Endothelial cell of umbilical vein (primary cell): ENCODE results near the gene ERBB2. TPM values are rescaled to one million over a fixed set of nuclear protein-coding genes. Genes with fewer than 3 reads are reported as not detected.

ENCODE experiments used
- BruUV-seq: library from RNA; stranded (reverse); fragments of 400-500 nt; replicated peaks from 2 replicates; lab custom pipeline; 2021; lab: Mats Ljungman, UMichigan
- CTCF ChIA-PET: fragments of 300-600, 350-600 bp; sonication (Branson Sonifier 250); formaldehyde crosslinking; loops from one replicate; lab custom pipeline; 2021; ENCODE audit warnings: antibody characterized with exemption, inconsistent platforms; lab: Charles Lee
- POLR2A ChIA-PET: fragments of 300-600, 350-600 bp; sonication (Branson Sonifier 250); formaldehyde crosslinking; loops from one replicate; lab custom pipeline; 2021; ENCODE audit warnings: antibody characterized with exemption, inconsistent platforms; lab: Charles Lee
- DNase-seq: peaks from one replicate; pipeline ENCODE4 v3.0.0-alpha.2; 2011; ENCODE audit warnings: low read depth, low spot score
- FAIRE-seq: peaks from 2 replicates; lab custom pipeline; 2011; peaks lifted over from hg19 to GRCh38; lab: Jason Lieb, UNC
- H2AFZ ChIP-seq: 2 replicates; pipeline ENCODE4 v1.6.0; 2012; ENCODE audit warnings: low read depth, low read length, control low read depth, inconsistent platforms
- H3K27ac ChIP-seq: 2 replicates; pipeline ENCODE4 v1.5.1; 2011; ENCODE audit warnings: low read depth, mild to moderate bottlenecking, control low read depth, low read length, moderate library complexity; ENCODE audit not compliant: insufficient read depth
- H3K27me3 ChIP-seq, 2 experiments: 2 replicates each; pipeline versions ENCODE4 v1.6.0 to v1.6.1; 2011; ENCODE audit warnings: low read length in 2 of 2, mixed read lengths in 1 of 2; ENCODE audit not compliant: control insufficient read depth in 2 of 2, insufficient read depth in 2 of 2
- H3K36me3 ChIP-seq, 2 experiments: 2 replicates in 1 of 2; 3 replicates in 1 of 2; pipeline ENCODE4 v1.5.1; 2011; ENCODE audit warnings: low read length in 2 of 2, mild to moderate bottlenecking in 1 of 2, moderate library complexity in 1 of 2; ENCODE audit not compliant: control insufficient read depth in 2 of 2, insufficient read depth in 2 of 2; ENCODE audit errors: extremely low read depth in 1 of 2
- H3K4me1 ChIP-seq: 3 replicates; pipeline ENCODE4 v1.5.1; 2011; ENCODE audit warnings: mild to moderate bottlenecking, low read length; ENCODE audit not compliant: control insufficient read depth, insufficient read depth; ENCODE audit errors: extremely low read depth
- H3K4me2 ChIP-seq: 2 replicates; pipeline ENCODE4 v1.6.1; 2011; ENCODE audit warnings: low read length, control low read depth, mixed read lengths; ENCODE audit not compliant: insufficient read depth
- H3K4me3 ChIP-seq, 3 experiments: fragments of 200-600 bp in 1 of 3; sonication (generic), shearing (Covaris generic) in 1 of 3; replicated peaks in 1 of 3; 2 replicates each; pipeline ENCODE4 v1.5.1; 2011 to 2016; ENCODE audit warnings: control low read depth in 3 of 3, low read length in 3 of 3, mild to moderate bottlenecking in 2 of 3, inconsistent platforms in 1 of 3, low read depth in 1 of 3, moderate library complexity in 1 of 3; ENCODE audit not compliant: insufficient read depth in 1 of 3
- H3K79me2 ChIP-seq: 2 replicates; pipeline ENCODE4 v1.6.0; 2012; ENCODE audit warnings: low read length, inconsistent platforms; ENCODE audit not compliant: control insufficient read depth, insufficient read depth
- H3K9ac ChIP-seq: replicated peaks from 2 replicates; pipeline ENCODE3; 2011; ENCODE audit warnings: low read length, control low read depth; ENCODE audit not compliant: insufficient read depth; ENCODE audit errors: extremely low read depth
- H3K9me1 ChIP-seq: replicated peaks from 3 replicates; pipeline ENCODE4 v1.6.0; 2011; ENCODE audit warnings: mild to moderate bottlenecking, low read length; ENCODE audit not compliant: control insufficient read depth, insufficient read depth; ENCODE audit errors: extremely low read depth
- H3K9me3 ChIP-seq: replicated peaks from 2 replicates; pipeline ENCODE4 v1.5.1; 2012; ENCODE audit warnings: low read length, inconsistent platforms; ENCODE audit not compliant: control insufficient read depth, insufficient read depth
- H4K20me1 ChIP-seq: replicated peaks from 2 replicates; pipeline ENCODE3; 2011; ENCODE audit warnings: mild to moderate bottlenecking, low read length; ENCODE audit not compliant: control insufficient read depth, insufficient read depth; ENCODE audit errors: extremely low read depth
- EZH2 ChIP-seq: IDR thresholded peaks from 2 replicates; pipeline ENCODE4 v1.6.1; 2012; ENCODE audit warnings: borderline replicate concordance, low read depth, mild to moderate bottlenecking, moderate library complexity, low read length, inconsistent platforms; ENCODE audit not compliant: severe bottlenecking
- FOS ChIP-seq: IDR thresholded peaks from 2 replicates; pipeline ENCODE4 v1.6.1; 2011; ENCODE audit warnings: mild to moderate bottlenecking, low read length, moderate library complexity, borderline replicate concordance; ENCODE audit not compliant: insufficient read depth
- GATA2 ChIP-seq: IDR thresholded peaks from 2 replicates; pipeline ENCODE4 v1.7.0; 2011; ENCODE audit warnings: low read depth, mild to moderate bottlenecking, moderate library complexity, mixed read lengths, low read length; ENCODE audit not compliant: insufficient read length, insufficient read depth
- JUN ChIP-seq: IDR thresholded peaks from 2 replicates; pipeline ENCODE4 v1.6.1; 2011; ENCODE audit warnings: borderline replicate concordance, low read depth; ENCODE audit not compliant: insufficient read length, insufficient read depth
- MYC ChIP-seq: IDR thresholded peaks from one replicate; pipeline ENCODE4 v1.6.1; 2011; ENCODE audit warnings: mild to moderate bottlenecking, low read depth, low read length
- POLR2A ChIP-seq: IDR thresholded peaks from 2 replicates; pipeline ENCODE4 v1.6.1; 2012; ENCODE audit warnings: low read depth, mild to moderate bottlenecking, control low read depth, low read length
- POLR2AphosphoS5 ChIP-seq: IDR thresholded peaks from 2 replicates; pipeline ENCODE4 v1.6.1; 2012; ENCODE audit warnings: low read depth, mild to moderate bottlenecking, control low read depth, low read length, moderate library complexity; ENCODE audit not compliant: insufficient read depth
- dilution Hi-C: fragments of 300-500 bp; cut with MboI; formaldehyde crosslinking; loops from one replicate; pipeline ENCODE4 v1.15.0; 2019; ENCODE audit warnings: low sequenced_read_pairs; ENCODE audit not compliant: extremely low pct_ligation_motif_present
- intact Hi-C: fragments of 100-400 bp; cut with micrococcal nuclease; formaldehyde crosslinking; loops from one replicate; pipeline ENCODE4 v1.10.0; 2022
- polyA plus RNA-seq, 4 experiments: library from polyadenylated mRNA; depleted of rRNA in 3 of 4; stranded (reverse) in 3 of 4; unstranded in 1 of 4; fragments of >200 nt; gene quantifications; 2 replicates each; pipeline versions ENCODE4 v1.2.1 to v1.2.3, GENCODE V29; 2011 to 2012; ENCODE audit warnings: missing spikeins in 1 of 4
- total RNA-seq: library from RNA; stranded (reverse); gene quantifications from 2 replicates; pipeline ENCODE4 v1.2.3, GENCODE V29; 2021
- TF ChIP-seq, protein P1 (sequence below): IDR thresholded peaks from 2 replicates; pipeline ENCODE4 v1.6.1; 2011; ENCODE audit not compliant: insufficient read depth, insufficient read length
- TF ChIP-seq, protein P2 (sequence below), 2 donors: IDR thresholded peaks; 1 replicate in 1 of 2; 2 replicates in 1 of 2; pipeline ENCODE4 v1.5.1; 2011; ENCODE audit warnings: low read length in 2 of 2, mild to moderate bottlenecking in 2 of 2, moderate library complexity in 2 of 2, control low read depth in 1 of 2, inconsistent platforms in 1 of 2, low read depth in 1 of 2; ENCODE audit not compliant: insufficient read depth in 1 of 2; ENCODE audit errors: extremely low read depth in 1 of 2

Gene ERBB2
- total and polyA plus RNA-seq, 2 donors (not counting 3 experiments of a cell fraction or from before 2014, with no cell fraction given): 20.6 to 32.9 TPM

DNA sequence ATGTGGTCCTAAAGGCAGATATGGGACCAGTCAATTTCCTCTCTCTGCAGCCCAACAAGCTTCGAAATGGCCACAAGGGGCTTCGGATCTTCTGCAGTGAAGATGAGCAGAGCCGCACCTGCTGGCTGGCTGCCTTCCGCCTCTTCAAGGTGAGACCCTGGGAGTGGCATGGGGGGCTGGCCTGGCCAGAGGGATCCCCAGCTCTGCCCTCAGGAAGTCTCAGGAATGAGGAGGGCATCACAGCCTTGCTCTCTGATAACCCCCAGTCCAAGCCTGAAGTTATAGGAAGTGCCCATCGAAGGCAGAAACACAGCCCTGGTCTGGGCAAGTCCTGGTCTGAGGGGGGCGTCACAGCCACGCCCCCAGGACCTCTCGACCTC, 45.0 kb downstream of the ERBB2 start:
- FAIRE-seq (no peak), DNase-seq (no peak)
- TF ChIP-seq POLR2AphosphoS5 (no peak), POLR2A (no peak), FOS (no peak), JUN (no peak), MYC (no peak), EZH2 (no peak), GATA2 (no peak)
- TF ChIP-seq, protein P1, sequence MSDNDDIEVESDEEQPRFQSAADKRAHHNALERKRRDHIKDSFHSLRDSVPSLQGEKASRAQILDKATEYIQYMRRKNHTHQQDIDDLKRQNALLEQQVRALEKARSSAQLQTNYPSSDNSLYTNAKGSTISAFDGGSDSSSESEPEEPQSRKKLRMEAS: no peak
- TF ChIP-seq, protein P2, sequence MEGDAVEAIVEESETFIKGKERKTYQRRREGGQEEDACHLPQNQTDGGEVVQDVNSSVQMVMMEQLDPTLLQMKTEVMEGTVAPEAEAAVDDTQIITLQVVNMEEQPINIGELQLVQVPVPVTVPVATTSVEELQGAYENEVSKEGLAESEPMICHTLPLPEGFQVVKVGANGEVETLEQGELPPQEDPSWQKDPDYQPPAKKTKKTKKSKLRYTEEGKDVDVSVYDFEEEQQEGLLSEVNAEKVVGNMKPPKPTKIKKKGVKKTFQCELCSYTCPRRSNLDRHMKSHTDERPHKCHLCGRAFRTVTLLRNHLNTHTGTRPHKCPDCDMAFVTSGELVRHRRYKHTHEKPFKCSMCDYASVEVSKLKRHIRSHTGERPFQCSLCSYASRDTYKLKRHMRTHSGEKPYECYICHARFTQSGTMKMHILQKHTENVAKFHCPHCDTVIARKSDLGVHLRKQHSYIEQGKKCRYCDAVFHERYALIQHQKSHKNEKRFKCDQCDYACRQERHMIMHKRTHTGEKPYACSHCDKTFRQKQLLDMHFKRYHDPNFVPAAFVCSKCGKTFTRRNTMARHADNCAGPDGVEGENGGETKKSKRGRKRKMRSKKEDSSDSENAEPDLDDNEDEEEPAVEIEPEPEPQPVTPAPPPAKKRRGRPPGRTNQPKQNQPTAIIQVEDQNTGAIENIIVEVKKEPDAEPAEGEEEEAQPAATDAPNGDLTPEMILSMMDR (IDR thresholded peaks at IDR 0.05; ENCODE audit: extremely low read depth in 1 of 2, insufficient read depth in 1 of 2, low read depth in 1 of 2, low read length in 2 of 2): no peak
- ChIA-PET CTCF (no interaction called here), POLR2A (no interaction called here)
- H4K20me1 ChIP-seq: no peaks in the 10 kb centered on the region
- H3K27me3 ChIP-seq: peaks cover 0 to 13% of the 10 kb centered on the region in 2 experiments
- H3K27ac ChIP-seq: no peak overlapping the region
- no peaks in the 10 kb centered on the region for H3K9me3 ChIP-seq
- H3K36me3 ChIP-seq: no peaks in the 10 kb centered on the region
- no peak overlapping the region for H3K9ac ChIP-seq
- no peaks in the 10 kb centered on the region for H3K9me1 ChIP-seq
- H3K4me2 ChIP-seq: no peak overlapping the region
- H3K4me1 ChIP-seq: peaks cover 12% of the 10 kb centered on the region
- intact Hi-C loops (no loop called here), dilution Hi-C loops (loop anchor here (10.0 kb wide), 1 partner anchor 110 kb away; the partner anchor contains the start of gene STARD3)
- BruUV-seq: no TSS peak
- H3K79me2 ChIP-seq: no peaks in the 10 kb centered on the region
- H2AFZ ChIP-seq: no peak overlapping the region
- H3K4me3 ChIP-seq: no peak overlapping the region
